GM21717 (cell line): ENCODE results near the gene TREML2.

ENCODE experiments used
- ATAC-seq: cut with Tn5 transposase; IDR thresholded peaks from one replicate; pipeline ENCODE4 v1.9.1; 2021; ENCODE audit warnings: mild to moderate bottlenecking, moderate library complexity; ENCODE audit not compliant: unreplicated experiment

The TREML2 gene

GRCh38 chr6:41179163-41179562, 21.8 kb downstream of the TREML2 start:
- ATAC-seq: no peak

GRCh38 chr6:41177695-41178094, 23.3 kb downstream of the TREML2 start:
- ATAC-seq: no peak

GRCh38 chr6:41177287-41177686, 23.7 kb downstream of the TREML2 start:
- no peak for ATAC-seq

- no peak for ATAC-seq
Observed at GRCh38 chr6:41176189-41176588, 24.8 kb downstream of the TREML2 start.

- no peak for ATAC-seq
Observed at GRCh38 chr6:41175084-41175483, 25.9 kb downstream of the TREML2 start.

GRCh38 chr6:41174610-41175009, 26.3 kb downstream of the TREML2 start:
- no peak for ATAC-seq

GRCh38 chr6:41171908-41172307, 29.0 kb downstream of the TREML2 start:
- ATAC-seq: no peak

- ATAC-seq: no peak
Observed at GRCh38 chr6:41170547-41171160, 30.3 kb downstream of the TREML2 start.

GRCh38 chr6:41167173-41167963, 33.6 kb downstream of the TREML2 start:
- no peak for ATAC-seq

- ATAC-seq: no peak
Observed at GRCh38 chr6:41164551-41165120, 36.3 kb downstream of the TREML2 start.

GRCh38 chr6:41163419-41163717, 37.6 kb downstream of the TREML2 start:
- ATAC-seq: no peak

GRCh38 chr6:41162687-41163418, 38.1 kb downstream of the TREML2 start, which contains the start of gene TREM2:
Gene TREM2 (minus strand): TSS chr6:41163116. CDS start chr6:41163082, 34 bp downstream.
- no peak for ATAC-seq

GRCh38 chr6:41161851-41162552, 38.9 kb downstream of the TREML2 start:
- no peak for ATAC-seq

- no peak for ATAC-seq
Observed at GRCh38 chr6:41161380-41161779, 39.6 kb downstream of the TREML2 start.

GRCh38 chr6:41160933-41161332, 40.0 kb downstream of the TREML2 start:
- ATAC-seq: no peak

GRCh38 chr6:41159415-41160082, 41.4 kb downstream of the TREML2 start:
- ATAC-seq: no peak

- no peak for ATAC-seq
Observed at GRCh38 chr6:41157323-41157722, 43.6 kb downstream of the TREML2 start.

GRCh38 chr6:41156771-41157170, 44.2 kb downstream of the TREML2 start:
- ATAC-seq: no peak

- ATAC-seq: no peak
Observed at GRCh38 chr6:41156001-41156400, 44.9 kb downstream of the TREML2 start.

- ATAC-seq: no peak
Observed at GRCh38 chr6:41155132-41155805, 45.7 kb downstream of the TREML2 start.
